HG03045 (cell line): ENCODE data around the gene SMARCD3.

Experiments used
- ATAC-seq: cut with Tn5 transposase; IDR thresholded peaks from one replicate; pipeline ENCODE4 v1.9.1; 2021; ENCODE audit warnings: mild to moderate bottlenecking, moderate library complexity; ENCODE audit not compliant: unreplicated experiment

SMARCD3 gene

DNA sequence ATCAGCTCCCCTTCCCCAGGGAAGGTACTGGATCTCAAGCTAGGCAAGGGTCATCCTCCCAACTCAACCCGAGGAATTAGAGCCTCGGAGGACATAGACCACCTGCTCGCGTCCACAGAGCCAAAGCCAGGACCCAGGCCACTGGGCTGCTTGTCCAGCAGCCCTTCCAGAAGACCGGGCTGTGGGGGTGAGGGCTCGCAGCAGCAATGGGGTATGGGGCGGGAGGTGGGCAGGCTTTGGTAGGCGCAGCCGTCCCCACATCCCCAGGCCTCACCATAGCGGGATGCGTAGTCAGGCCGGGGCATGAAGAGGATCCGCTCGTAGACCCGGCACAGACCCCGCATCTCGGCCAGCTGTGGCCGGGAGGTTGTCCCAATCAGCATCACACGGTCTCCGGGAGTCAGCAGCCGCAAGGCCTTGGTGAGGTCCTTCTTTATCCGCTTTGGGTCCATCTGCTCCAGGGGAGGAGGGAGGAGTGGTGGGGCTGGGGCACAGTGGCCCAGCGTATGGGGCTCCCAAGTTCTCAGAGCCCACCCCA lies 56.4 kb downstream of the SMARCD3 start:
- no peak for ATAC-seq

DNA sequence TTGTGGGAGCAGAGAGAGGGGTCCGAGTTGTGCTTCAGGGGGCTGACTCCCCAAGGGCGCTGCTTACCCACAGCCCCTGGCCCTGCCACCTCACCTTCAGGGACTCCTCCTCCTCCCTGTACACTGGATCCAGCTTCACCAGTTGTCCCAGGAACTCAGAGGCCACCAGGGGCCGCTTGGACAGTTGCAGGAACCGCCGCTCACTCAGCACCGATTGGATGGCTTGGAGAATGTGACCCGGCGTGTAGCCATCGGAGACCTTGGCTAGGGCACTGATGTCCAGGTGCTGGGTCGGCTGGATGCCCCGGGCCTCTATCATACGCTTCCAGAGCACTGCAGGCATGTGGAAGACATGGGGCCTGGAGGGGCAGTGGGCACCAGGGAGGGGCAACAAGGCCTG lies 57.0 kb downstream of the SMARCD3 start:
- no peak for ATAC-seq

DNA sequence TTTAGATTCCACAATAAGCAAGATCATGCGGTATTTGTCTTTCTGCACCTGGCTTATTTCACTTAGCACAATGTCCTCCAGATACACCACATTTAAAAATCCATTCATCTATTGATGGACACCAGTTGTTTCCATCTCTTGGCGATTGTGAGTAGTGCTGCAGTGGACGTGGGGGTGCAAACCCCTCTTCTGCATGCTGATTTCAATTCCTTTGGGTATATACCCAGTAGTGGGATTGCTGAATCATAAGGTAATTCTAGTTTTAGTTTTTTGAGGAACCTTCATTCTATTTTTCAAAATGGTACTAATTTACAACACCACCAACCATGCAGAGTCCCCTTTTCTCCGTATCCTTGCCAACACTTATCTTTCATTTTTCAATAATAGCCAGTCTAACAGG lies 59.5 kb downstream of the SMARCD3 start:
- ATAC-seq = no peak
